ENCODE results near the gene PPARD. TPM values are rescaled to one million over a fixed set of nuclear protein-coding genes. Genes with fewer than 3 reads are reported as not detected.
"Not testable (repeated sequence)": the region's sequence is repeated elsewhere in the genome, so short reads cannot be mapped to it uniquely, and the experiment has no call there.

PPARD gene
- total RNA-seq, 1 donor = 8.1 TPM

DNA sequence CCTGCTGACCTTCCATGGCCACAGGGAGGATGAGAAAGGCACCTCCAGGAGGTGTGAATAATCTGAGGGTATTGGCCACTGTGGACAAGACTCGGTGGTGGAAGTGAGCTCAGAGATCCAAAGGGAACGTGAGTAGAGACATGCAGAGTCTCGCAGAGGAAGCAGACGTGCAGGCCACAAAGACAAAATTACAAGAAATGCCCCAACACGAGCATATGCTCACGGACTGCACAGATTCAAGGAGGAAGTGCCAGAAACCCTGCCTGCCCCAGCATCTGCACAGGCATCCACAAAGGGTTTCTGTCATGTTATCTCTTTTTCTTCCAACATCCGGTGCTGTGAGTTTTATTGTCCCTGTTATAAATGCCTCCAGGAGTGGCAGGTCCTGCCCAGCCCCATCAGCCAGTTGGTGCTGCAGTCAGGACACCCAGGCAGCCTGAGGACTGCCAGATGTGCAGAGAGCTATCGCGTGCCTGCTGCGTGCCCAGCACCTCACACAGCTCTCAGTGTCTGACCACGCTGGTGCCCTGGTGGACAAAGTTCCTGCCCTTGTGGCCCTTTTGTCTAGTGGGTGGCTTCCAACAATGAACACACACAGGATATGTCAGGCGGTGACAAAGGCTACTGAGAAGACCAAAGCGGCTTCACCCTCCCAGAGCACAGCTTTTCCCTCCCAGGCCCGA is 75.8 kb downstream of the PPARD start:
- Histone ChIP-seq H3K4me1 (ENCODE audit: insufficient read depth, low read length) (peaks cover 22% of the 10 kb centered on the region), H3K4me3 (ENCODE audit: low read length) (no peak overlapping the region), H3K27me3 (ENCODE audit: insufficient read depth, low read length) (no peaks in the 10 kb centered on the region), H3K9me3 (ENCODE audit: low read depth, low read length) (no peaks in the 10 kb centered on the region)

DNA sequence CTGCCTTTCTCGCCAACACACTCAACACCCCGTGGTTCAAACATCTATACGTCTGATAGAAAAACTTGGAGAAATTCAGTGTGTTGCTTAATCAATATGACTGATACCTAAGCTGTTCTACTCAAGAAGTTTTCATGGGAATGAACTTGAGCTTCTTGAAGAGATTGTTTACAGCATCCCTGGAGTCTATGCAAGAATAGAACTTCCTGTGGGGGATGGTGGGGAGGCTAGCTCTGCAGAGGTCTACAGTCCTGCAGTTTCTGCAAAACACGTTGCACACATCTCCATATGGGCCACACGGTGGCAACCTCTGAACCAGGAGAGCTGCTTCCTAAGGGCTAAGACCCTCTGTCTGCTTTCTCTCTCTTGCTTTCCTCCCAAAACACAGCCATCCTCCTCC is 77.1 kb downstream of the PPARD start:
- Histone ChIP-seq H3K4me1 (ENCODE audit: insufficient read depth, low read length) (peaks cover 22% of the 10 kb centered on the region), H3K9me3 (ENCODE audit: low read depth, low read length) (no peaks in the 10 kb centered on the region), H3K27me3 (ENCODE audit: insufficient read depth, low read length) (no peaks in the 10 kb centered on the region), H3K4me3 (ENCODE audit: low read length) (no peak overlapping the region)

DNA sequence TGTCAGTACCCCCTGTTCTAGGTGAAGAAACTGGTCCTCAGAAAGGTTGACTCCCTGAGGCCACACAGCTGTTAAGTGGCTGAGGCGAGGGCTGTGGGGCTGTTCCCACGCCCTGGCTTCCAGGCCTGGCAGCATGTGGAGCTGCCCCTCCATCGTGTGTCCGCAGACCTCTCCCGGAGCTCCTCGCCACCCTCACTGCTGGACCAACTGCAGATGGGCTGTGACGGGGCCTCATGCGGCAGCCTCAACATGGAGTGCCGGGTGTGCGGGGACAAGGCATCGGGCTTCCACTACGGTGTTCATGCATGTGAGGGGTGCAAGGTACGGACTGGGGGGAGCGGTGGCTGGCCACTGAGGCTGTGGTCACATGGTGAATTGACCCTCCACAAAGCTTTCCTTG is 77.6 kb downstream of the PPARD start:
- Histone ChIP-seq H3K9me3 (ENCODE audit: low read depth, low read length) (no peaks in the 10 kb centered on the region), H3K4me1 (ENCODE audit: insufficient read depth, low read length) (peaks cover 22% of the 10 kb centered on the region)

DNA sequence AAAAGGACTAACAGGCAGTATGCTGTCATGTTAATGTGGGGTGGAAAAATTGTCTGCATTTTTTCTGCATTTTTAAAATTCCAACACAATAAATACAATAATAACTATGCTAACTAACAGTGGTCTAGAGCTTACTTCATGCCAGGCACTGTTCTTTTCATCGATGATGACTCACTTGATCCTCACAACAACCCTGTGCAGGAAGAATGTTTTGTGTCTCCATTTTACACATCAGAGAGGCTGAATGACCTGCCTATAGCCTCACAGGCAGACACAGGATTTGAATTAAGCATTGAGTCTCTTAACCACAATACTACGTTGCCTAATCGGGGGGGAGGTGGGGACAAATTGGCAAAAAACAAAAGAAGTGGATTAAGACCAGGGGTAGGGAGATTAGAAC is 82.9 kb downstream of the PPARD start:
- H3K4me3 ChIP-seq (ENCODE audit: low read length) = no peak overlapping the region
- H3K27me3 ChIP-seq (ENCODE audit: insufficient read depth, low read length) = no peaks in the 10 kb centered on the region
- H3K4me1 ChIP-seq (ENCODE audit: insufficient read depth, low read length) = peaks cover 15% of the 10 kb centered on the region
- H3K9me3 ChIP-seq (ENCODE audit: low read depth, low read length) = peaks cover 15% of the 10 kb centered on the region

More for the DNA sequence above, 77.6 kb downstream of the PPARD start:
- Histone ChIP-seq H3K4me3 (ENCODE audit: low read length) (no peak overlapping the region), H3K27me3 (ENCODE audit: insufficient read depth, low read length) (no peaks in the 10 kb centered on the region)

DNA sequence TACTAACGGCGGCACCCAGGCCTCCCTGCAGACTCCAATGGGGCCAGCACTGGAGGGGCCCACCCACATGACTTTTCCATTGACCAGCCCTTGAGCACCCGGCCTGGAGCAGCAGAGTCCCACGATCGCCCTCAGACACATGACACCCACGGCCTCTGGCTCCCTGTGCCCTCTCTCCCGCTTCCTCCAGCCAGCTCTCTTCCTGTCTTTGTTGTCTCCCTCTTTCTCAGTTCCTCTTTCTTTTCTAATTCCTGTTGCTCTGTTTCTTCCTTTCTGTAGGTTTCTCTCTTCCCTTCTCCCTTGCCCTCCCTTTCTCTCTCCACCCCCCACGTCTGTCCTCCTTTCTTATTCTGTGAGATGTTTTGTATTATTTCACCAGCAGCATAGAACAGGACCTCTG is 83.7 kb downstream of the PPARD start:
- peaks cover 15% of the 10 kb centered on the region for H3K9me3 ChIP-seq (ENCODE audit: low read depth, low read length)
- no peak overlapping the region for H3K4me3 ChIP-seq (ENCODE audit: low read length)
- no peaks in the 10 kb centered on the region for H3K27me3 ChIP-seq (ENCODE audit: insufficient read depth, low read length)
- H3K4me1 ChIP-seq (ENCODE audit: insufficient read depth, low read length) = peaks cover 15% of the 10 kb centered on the region

GRCh38 chr6:35427435-35427834 is 85.1 kb downstream of the PPARD start:
- Histone ChIP-seq H3K4me1 (ENCODE audit: insufficient read depth, low read length) (peaks cover 15% of the 10 kb centered on the region), H3K4me3 (ENCODE audit: low read length) (no peak overlapping the region), H3K9me3 (ENCODE audit: low read depth, low read length) (peaks cover 15% of the 10 kb centered on the region), H3K27me3 (ENCODE audit: insufficient read depth, low read length) (no peaks in the 10 kb centered on the region)

- peaks cover 15% of the 10 kb centered on the region for H3K4me1 ChIP-seq (ENCODE audit: insufficient read depth, low read length)
- no peak overlapping the region for H3K4me3 ChIP-seq (ENCODE audit: low read length)
- H3K27me3 ChIP-seq (ENCODE audit: insufficient read depth, low read length) = no peaks in the 10 kb centered on the region
- H3K9me3 ChIP-seq (ENCODE audit: low read depth, low read length) = peaks cover 15% of the 10 kb centered on the region
Observed at GRCh38 chr6:35427851-35428321, 85.5 kb downstream of the PPARD start.

DNA sequence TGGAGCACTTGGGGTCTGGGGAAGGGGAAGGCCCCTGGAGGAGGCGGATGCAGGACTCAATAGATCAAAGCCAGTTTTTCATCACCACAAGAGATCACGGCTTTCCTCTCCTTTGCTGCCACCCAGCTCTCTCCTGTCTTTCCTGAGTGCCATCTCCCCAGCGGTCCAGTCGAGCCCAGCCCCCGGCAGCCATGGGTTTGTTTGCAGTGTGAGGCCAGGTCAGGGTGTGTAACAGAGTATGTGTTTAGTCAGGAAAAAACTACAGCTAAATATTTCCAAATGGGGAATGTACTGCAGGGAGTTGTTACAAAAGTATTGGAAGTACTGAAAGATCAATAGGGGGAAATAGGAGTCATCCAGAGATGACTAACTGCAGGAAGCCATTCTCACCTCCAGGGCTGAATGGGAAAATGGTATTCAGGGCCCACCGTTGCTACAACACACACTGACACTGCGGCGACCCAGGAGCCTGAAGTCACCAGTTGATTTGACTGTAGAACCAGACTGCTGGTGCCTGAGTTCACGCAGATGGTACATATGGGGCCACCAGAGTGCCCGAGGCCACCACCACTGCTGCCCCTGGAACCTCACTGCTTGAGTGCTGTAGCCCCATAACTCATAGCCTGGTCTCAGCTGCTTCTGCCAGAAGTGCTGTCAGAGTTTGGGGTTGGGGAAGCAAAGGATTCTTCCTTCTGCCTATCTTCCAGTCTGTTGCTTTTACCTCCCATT is 86.2 kb downstream of the PPARD start:
- H3K4me3 ChIP-seq (ENCODE audit: low read length) = no peak overlapping the region
- H3K4me1 ChIP-seq (ENCODE audit: insufficient read depth, low read length) = peaks cover 15% of the 10 kb centered on the region
- H3K27me3 ChIP-seq (ENCODE audit: insufficient read depth, low read length) = no peaks in the 10 kb centered on the region

DNA sequence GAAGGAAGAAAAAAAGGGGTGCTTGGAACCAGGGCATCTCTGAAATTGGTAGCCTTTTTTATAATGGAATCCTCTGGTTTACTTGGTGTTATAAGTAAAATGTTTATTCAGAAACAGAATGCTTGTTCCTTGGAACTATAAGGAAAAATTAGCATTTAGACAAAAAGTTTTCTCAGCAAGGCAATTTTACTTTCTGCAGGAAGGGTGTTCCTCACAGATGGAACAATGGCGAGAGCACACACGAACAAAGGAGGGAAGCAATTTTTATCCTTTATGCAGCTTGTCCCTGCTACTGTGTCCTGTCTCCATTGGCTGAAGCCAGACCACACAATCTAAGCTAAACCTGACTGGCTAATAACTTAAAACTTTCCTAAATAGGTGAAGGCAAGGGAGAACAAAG is 87.1 kb downstream of the PPARD start:
- peaks cover 15% of the 10 kb centered on the region for H3K9me3 ChIP-seq (ENCODE audit: low read depth, low read length)
- peaks cover 15% of the 10 kb centered on the region for H3K4me1 ChIP-seq (ENCODE audit: insufficient read depth, low read length)
- H3K27me3 ChIP-seq (ENCODE audit: insufficient read depth, low read length) = no peaks in the 10 kb centered on the region
- no peak overlapping the region for H3K4me3 ChIP-seq (ENCODE audit: low read length)

More for the DNA sequence above, 86.2 kb downstream of the PPARD start:
- peaks cover 15% of the 10 kb centered on the region for H3K9me3 ChIP-seq (ENCODE audit: low read depth, low read length)

GRCh38 chr6:35432291-35432690 is 89.9 kb downstream of the PPARD start:
- Histone ChIP-seq H3K27me3 (ENCODE audit: insufficient read depth, low read length) (no peaks in the 10 kb centered on the region), H3K4me1 (ENCODE audit: insufficient read depth, low read length) (no peaks in the 10 kb centered on the region), H3K9me3 (ENCODE audit: low read depth, low read length) (peaks cover 15% of the 10 kb centered on the region), H3K4me3 (ENCODE audit: low read length) (no peak overlapping the region)

- peaks cover 15% of the 10 kb centered on the region for H3K9me3 ChIP-seq (ENCODE audit: low read depth, low read length)
- not testable (repeated sequence) for H3K4me3 ChIP-seq (ENCODE audit: low read length); H3K27me3 ChIP-seq (ENCODE audit: insufficient read depth, low read length); H3K4me1 ChIP-seq (ENCODE audit: insufficient read depth, low read length)
Observed at GRCh38 chr6:35432702-35433101, 90.3 kb downstream of the PPARD start.

- Histone ChIP-seq H3K4me1 (ENCODE audit: insufficient read depth, low read length) (no peaks in the 10 kb centered on the region), H3K9me3 (ENCODE audit: low read depth, low read length) (peaks cover under 1% of the 10 kb centered on the region), H3K27me3 (ENCODE audit: insufficient read depth, low read length) (no peaks in the 10 kb centered on the region), H3K4me3 (ENCODE audit: low read length) (no peak overlapping the region)
Observed at GRCh38 chr6:35435074-35435837, 92.9 kb downstream of the PPARD start.

DNA sequence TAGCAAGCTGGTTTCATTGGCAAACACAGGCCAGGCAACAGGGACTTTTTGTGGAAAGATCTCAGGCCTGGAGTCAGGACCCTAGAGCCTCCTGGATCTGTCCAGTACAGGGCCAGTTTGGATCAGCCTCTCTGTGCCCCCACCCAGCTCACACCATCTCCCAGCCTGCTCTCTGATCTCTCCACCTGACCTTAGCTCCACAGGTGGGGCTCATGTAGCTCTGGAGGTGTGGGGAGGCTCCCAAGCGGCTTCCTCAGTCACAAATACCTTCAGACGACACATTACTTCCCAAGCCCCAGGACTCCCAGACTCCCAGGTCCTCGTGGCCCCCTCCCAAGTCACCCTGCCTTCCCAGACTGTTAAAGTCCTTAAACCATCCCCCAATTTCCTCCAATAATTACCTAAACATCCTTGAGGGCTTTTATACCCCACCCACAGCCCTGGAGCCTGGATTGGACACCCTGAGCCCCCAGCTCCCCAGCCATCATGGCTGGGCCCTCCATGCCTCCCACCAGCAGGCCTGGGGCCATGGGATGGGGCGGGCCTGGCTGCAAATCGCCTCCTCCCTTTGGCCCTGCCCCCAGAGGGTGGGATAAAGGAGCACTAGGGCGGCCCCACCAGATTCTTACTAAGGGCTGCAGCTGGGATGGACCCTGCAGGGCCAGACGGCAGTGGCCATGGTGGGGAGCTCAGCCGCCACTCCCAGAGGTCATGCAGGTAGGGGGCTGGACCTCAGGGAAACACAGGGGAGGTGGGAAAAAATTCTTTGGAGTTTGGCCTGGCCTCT is 93.9 kb downstream of the PPARD start:
- H3K4me1 ChIP-seq (ENCODE audit: insufficient read depth, low read length) = no peaks in the 10 kb centered on the region

DNA sequence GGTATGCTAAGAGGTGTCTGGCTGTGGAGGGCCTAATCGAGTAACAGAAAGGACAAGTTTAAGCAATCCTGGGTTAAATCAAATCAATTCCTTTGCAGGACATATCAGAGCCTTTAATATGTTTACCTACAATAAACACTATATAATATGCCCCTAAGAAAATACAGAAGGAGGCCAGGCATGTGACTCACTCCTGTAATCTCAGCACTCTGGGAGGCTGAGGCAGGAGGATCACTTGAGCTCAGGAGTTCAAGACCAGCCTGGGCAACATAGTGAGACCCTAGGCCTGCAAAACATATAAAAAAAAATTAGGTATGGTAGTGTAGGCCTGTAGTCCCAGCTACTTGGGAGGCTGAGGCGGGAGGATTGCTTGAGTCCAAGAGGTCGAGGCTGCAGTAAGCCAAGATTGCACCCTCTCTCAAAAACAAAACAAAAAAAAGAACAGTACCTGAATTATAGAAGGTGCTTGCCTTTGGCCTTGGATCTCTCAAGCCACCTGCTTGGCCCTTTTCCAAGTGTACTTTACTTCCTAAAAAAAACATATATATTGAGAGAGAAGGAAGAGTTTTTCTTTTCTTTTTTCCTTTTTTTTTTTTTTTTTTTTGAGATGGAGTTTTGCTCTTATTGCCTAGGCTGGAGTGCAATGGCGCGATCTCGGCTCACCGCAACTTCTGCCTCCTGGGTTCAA is 96.2 kb downstream of the PPARD start:
- H3K4me3 ChIP-seq (ENCODE audit: low read length); H3K27me3 ChIP-seq (ENCODE audit: insufficient read depth, low read length); H3K4me1 ChIP-seq (ENCODE audit: insufficient read depth, low read length); H3K9me3 ChIP-seq (ENCODE audit: low read depth, low read length): not testable (repeated sequence)

More for the DNA sequence above, 93.9 kb downstream of the PPARD start:
- Histone ChIP-seq H3K4me3 (ENCODE audit: low read length) (no peak overlapping the region), H3K27me3 (ENCODE audit: insufficient read depth, low read length) (no peaks in the 10 kb centered on the region), H3K9me3 (ENCODE audit: low read depth, low read length) (no peaks in the 10 kb centered on the region)

Measured in mononuclear cell (primary cell).